ENCODE data around the gene IGSF3.

DNA sequence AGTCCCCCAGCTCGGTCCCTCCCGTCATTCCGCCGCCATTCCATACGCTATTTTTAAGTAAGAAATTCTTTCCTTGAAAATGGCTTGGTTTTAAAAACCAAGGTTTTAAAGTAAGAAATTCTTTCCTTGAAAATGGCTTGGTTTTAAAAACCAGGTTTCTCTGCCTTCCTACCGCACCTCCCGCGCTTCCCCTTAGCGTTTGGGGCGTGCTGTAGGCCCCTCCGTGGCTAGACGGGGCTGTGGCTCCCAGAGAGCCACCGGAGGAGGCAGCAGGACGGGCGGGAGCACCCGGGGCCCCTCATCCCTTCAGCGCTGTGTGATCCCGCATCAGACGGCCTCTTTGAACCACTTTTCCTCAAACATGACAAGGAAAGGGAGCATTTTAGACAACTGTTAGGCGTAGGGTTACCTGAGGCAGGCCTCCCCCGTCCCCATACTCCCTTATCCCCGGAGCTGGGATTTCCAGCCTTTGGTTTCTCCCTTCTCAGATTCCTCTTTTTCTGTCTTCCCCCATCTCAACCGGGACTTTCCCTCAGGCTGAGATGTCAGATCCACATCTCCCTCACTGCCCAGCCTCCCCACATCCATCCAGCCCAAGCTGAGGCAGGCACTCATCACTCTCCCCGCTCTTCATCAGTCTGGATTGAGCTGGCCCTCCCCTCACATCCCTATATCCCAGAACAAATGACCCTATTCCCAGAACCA is 96.2 kb downstream of the IGSF3 start:
- TF ChIP-seq, protein P1, sequence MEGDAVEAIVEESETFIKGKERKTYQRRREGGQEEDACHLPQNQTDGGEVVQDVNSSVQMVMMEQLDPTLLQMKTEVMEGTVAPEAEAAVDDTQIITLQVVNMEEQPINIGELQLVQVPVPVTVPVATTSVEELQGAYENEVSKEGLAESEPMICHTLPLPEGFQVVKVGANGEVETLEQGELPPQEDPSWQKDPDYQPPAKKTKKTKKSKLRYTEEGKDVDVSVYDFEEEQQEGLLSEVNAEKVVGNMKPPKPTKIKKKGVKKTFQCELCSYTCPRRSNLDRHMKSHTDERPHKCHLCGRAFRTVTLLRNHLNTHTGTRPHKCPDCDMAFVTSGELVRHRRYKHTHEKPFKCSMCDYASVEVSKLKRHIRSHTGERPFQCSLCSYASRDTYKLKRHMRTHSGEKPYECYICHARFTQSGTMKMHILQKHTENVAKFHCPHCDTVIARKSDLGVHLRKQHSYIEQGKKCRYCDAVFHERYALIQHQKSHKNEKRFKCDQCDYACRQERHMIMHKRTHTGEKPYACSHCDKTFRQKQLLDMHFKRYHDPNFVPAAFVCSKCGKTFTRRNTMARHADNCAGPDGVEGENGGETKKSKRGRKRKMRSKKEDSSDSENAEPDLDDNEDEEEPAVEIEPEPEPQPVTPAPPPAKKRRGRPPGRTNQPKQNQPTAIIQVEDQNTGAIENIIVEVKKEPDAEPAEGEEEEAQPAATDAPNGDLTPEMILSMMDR (IDR thresholded peaks at IDR 0.05), result no peak
- no peak for TF ChIP-seq POLR2AphosphoS5 (IDR thresholded peaks at IDR 0.05)
- no peak for TF ChIP-seq EP300 (IDR thresholded peaks at IDR 0.05)
- no peak for TF ChIP-seq POLR2A (IDR thresholded peaks at IDR 0.05)
